KBM-7 (cell line): ENCODE results near the gene LIMK1.
A peak's percentile ranks its signal among the peaks of the same experiment; 100 is the strongest.
"Not testable (repeated sequence)": the region's sequence is repeated elsewhere in the genome, so short reads cannot be mapped to it uniquely, and the experiment has no call there.

Experiments used
- DNase-seq: peaks from one replicate; pipeline ENCODE4 v3.0.0-alpha.2; 2015
- in situ Hi-C: fragments of 300-500 bp; cut with MboI; formaldehyde crosslinking; loops from 2 replicates; pipeline ENCODE4 v1.14.3; 2020; ENCODE audit warnings: low sequenced_read_pairs, low pct_unique_long_range_greater_than_20kb, mixed read lengths

Gene LIMK1

DNA sequence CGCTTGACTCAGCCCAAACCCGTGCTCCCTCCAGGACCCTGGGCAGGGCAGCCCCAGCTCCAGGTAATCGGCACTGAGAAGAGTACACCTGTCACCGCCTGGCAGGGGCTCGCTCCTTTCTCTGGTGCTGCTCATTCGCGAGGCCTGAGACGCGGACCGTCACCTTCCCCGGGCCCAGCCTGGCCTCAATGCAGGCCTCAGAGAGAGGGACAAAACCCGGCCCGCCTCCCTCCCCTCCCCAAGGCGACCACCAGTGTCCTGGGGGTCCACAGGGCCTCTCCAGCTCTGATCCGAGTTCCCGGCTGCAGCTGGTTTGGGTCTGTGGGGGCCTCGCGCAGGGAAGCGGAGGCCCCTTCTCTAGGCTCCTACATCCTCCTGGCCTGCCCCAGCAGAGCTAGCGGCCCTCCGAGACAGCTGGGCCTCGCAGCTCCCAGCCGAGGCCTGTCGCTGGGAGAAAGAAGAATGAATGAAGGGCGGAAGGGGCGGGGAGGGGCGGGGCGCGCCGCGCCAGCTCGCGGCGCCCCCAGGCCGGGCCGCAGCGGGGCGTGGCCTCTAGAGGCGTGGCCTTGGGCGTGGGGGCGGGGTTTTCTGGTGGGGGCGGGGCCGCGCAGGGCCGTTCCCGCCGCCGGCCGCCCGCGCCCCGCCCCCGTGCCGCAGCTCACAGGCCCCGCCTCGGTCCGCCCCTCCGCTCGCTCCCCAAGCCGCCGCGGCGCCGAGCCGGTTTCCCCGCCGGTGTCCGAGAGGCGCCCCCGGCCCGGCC is at the start of gene LIMK1:
LIMK1 (plus strand) TSS at position 688 of the 760 bp plus-strand sequence. CDS start 187 bp downstream, outside the sequence.
- in situ Hi-C loops = no loop called here
- peak; percentile 73 for DNase-seq

GRCh38 chr7:74037609-74038008 is 46.0 kb upstream of the LIMK1 start:
- in situ Hi-C loops = loop anchor here (25.0 kb wide), 1 partner anchor 350 kb away; no protein-coding TSS in a partner anchor
- no peak for DNase-seq

- in situ Hi-C loops = loop anchor here (25.0 kb wide), 1 partner anchor 349 kb away; no protein-coding TSS in a partner anchor
- no peak for DNase-seq
Observed at GRCh38 chr7:74038194-74038961, 45.2 kb upstream of the LIMK1 start.

DNA sequence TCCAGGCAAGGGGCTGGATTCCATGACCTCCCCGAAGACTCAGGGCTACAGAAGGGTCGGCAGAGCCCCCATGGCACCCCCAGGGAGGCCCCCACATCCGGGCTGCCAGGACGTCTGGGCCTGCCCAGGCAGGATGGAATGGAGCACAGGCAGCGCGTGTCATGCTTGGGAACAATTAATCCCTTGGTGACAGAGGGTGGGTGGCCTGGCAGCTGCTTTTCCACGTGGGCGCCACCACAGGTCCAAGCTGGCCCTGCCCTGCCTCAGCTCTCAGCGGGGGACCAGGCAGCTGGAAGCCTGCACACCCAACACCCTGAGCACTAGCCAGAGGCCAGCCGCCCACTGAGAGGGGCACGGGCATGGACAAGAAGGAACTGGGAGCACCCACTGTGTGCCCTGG is 44.3 kb upstream of the LIMK1 start:
- no peak for DNase-seq
- in situ Hi-C loops = loop anchor here (25.0 kb wide), 1 partner anchor 348 kb away; no protein-coding TSS in a partner anchor

DNA sequence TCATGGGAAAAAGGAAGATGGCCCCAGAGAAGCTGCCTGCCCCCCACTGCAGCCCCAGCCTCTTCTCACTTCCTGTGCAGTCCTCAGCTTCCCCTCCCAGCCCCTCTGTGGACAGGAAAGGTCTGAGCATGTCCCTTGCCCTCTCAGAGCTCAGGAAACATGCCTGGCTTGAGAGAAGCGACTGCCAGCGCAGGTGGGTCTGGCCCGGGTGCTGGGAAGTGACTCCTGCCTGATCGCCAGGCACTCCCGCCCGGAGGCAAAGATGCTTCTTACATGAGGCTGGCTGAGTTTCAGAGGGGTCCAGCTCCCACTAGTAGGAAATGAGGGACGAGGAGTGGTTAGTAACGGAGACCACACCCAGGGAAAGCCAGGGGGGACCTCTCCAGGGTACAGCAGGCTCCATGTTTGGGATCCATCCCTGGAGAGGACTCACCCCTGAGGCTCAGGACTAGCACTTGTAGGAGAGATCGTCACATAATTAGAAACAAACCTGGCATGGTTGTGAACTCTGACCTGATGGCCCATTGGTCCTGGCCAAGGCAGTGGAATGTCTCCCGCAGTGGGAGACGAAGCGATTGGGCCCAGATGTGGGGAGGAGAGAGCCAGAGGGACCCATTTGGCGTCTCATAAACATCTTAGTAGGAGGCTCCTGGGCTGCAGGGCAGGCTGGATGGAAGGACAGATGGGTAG is 43.4 kb upstream of the LIMK1 start:
- in situ Hi-C loops = loop anchor here (25.0 kb wide), 1 partner anchor 347 kb away; no protein-coding TSS in a partner anchor
- no peak for DNase-seq

- in situ Hi-C loops = loop anchor here (25.0 kb wide), 1 partner anchor 346 kb away; no protein-coding TSS in a partner anchor
- DNase-seq = no peak
Observed at GRCh38 chr7:74040791-74041520, 42.6 kb upstream of the LIMK1 start.

- no peak for DNase-seq
- in situ Hi-C loops = loop anchor here (25.0 kb wide), 1 partner anchor 344 kb away; no protein-coding TSS in a partner anchor
Observed at GRCh38 chr7:74042746-74043522, 40.7 kb upstream of the LIMK1 start.

DNA sequence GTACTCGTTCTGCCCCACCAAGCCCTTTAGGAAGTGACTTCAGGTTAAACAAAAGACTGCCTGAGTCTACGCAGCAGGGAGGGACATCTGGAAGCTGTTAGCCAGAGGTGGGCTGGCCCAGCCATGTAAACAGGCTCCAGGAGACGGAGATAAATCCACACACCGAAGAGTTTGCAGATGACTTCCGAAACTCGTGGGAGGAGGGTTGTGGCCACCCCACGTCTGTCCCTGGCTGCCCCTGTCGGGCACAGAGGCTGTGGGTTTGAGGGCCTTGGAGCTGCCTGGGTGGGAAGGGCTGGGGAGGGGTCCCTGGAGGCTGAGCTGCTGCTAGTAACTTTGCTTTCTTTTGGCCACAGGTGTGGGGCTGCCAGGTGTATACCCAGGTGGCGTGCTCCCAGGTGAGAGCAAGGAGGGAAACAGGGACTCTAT is 40.1 kb upstream of the LIMK1 start:
- DNase-seq = no peak

DNA sequence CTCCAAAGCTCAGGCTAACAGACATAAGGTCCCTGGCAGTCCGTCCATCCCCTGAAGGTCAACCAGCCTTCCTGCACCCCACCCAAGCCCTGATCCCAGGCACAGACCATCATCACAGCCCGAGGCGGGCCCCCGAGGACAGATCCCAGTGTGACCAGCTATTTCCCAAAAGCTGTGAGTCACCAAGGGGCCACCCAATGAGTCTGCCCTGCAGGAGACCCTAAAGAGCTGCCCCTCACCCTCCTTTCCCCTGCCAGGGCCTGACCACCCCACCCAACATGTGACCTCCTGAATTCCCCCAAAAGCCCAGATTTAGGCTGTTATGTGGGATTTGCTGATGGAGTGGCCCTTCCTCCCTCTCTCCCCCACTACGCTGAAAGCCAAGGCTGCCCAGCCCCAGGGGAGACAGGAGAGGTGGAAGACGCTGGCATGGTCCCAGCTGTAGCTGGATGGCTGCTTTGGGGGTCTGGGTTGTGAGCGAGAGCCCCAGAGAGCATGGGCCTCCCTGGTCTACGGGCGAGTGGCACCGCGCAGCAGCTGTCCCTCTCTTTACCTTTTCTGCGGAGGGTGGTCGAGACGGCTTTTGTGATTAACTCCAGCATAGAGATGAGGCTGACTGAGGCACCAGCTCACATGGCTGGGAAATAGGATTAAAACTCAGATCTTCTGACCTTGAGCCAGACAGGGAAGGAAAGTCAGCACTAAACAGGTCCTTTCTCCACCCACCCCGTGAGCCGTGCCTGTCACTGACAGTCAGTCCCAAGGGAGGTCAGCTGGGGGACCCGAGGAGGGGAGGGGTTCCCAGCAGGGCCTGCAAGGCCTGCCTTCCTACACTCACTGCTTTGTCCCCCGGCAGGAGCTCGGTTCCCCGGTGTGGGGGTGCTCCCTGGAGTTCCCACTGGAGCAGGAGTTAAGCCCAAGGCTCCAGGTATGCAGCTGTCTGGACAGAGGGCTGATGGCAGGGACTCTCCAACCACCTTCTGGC is 38.9 kb upstream of the LIMK1 start:
- in situ Hi-C loops = loop anchor here (25.0 kb wide), 1 partner anchor 343 kb away; no protein-coding TSS in a partner anchor
- no peak for DNase-seq

More for the DNA sequence above, 40.1 kb upstream of the LIMK1 start:
- in situ Hi-C loops = loop anchor here (25.0 kb wide), 1 partner anchor 344 kb away; no protein-coding TSS in a partner anchor

DNA sequence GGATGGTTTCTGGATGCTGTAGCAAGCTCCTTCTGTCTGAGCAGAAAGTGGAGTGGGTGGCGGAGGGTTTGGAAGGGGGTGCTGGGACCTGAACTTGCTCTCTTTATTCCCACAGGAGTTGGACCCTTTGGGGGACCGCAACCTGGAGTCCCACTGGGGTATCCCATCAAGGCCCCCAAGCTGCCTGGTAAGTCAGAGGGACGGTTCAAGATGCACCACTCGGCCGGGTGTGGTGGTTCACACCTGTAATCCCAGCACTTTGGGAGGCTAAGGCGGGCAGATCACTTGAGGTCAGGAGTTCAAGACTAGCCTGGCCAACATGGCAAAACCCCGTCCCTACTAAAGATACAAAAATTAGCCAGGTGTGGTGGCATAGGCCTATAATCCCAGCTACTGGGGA is 37.0 kb upstream of the LIMK1 start:
- not testable (repeated sequence) for DNase-seq
- in situ Hi-C loops = loop anchor here (25.0 kb wide), 1 partner anchor 341 kb away; no protein-coding TSS in a partner anchor

GRCh38 chr7:74047804-74048380 is 35.7 kb upstream of the LIMK1 start:
- in situ Hi-C loops = loop anchor here (25.0 kb wide), 1 partner anchor 339 kb away; no protein-coding TSS in a partner anchor
- DNase-seq = no peak

- DNase-seq = no peak
- in situ Hi-C loops = loop anchor here (25.0 kb wide), 1 partner anchor 338 kb away; no protein-coding TSS in a partner anchor
Observed at GRCh38 chr7:74048999-74049599, 34.5 kb upstream of the LIMK1 start.

- in situ Hi-C loops = loop anchor here (25.0 kb wide), 2 partner anchors 137 to 337 kb away; no protein-coding TSS in a partner anchor
- DNase-seq = no peak
Observed at GRCh38 chr7:74049997-74050798, 33.4 kb upstream of the LIMK1 start.

DNA sequence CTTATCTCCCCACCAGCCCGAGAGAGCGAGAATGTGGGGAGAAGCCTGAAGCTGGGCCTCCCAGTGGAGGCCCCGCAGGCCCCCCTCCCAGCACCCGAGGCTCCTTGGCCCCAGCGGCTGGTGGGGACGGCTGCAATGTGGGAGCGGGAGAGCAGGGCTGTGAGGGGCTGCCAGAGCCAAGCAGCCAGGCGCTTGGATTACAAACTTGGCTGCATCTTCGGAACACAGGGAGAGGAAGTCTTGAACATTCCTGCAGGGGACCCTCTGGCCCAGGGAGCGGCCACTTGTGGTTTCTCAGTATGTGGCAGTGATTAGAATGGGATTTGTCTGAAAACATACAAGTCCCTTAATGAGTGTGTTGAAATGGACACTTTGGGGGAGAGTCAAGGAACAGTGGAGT is 32.4 kb upstream of the LIMK1 start:
- in situ Hi-C loops = loop anchor here (25.0 kb wide), 1 partner anchor 136 kb away; no protein-coding TSS in a partner anchor
- DNase-seq = no peak
